IMR-90 (cell line): ENCODE results near the gene MRPL1. TPM values are rescaled to one million over a fixed set of nuclear protein-coding genes. Genes with fewer than 3 reads are reported as not detected.

ENCODE experiments used
- ATAC-seq: fragments of 200-7000 bp; cut with Tn5 transposase; 2 replicates; pipeline ENCODE4 v1.9.1; 2020; ENCODE audit warnings: low read depth, mild to moderate bottlenecking, moderate library complexity
- BruUV-seq: library from RNA; stranded (reverse); fragments of 400-500 nt; replicated peaks from 2 replicates; lab custom pipeline; 2021; lab: Mats Ljungman, UMichigan
- CTCF ChIA-PET: fragments of 300-600 bp; formaldehyde crosslinking; extraction: SDS; loops from one replicate; lab custom pipeline; 2021; ENCODE audit warnings: antibody characterized with exemption; lab: Yijun Ruan, JAX
- POLR2A ChIA-PET: fragments of 300-600 bp; sonication (Branson Sonifier 250); formaldehyde crosslinking; loops from one replicate; lab custom pipeline; 2022; ENCODE audit warnings: antibody characterized with exemption; ENCODE audit not compliant: unreplicated experiment; lab: Charles Lee
- DNase-seq: peaks from one replicate; pipeline ENCODE4 v3.0.0; 2013
- H2AFZ ChIP-seq: replicated peaks from 2 replicates; pipeline ENCODE3; 2013; ENCODE audit warnings: low read length, mild to moderate bottlenecking; ENCODE audit not compliant: poor library complexity
- H2AK5ac ChIP-seq: 2 replicates; pipeline ENCODE4 v1.6.1; 2013; ENCODE audit warnings: low read depth, low read length, inconsistent platforms
- H2AK9ac ChIP-seq: replicated peaks from 2 replicates; pipeline ENCODE3; 2013; ENCODE audit warnings: mild to moderate bottlenecking, low read depth, low read length, moderate library complexity; ENCODE audit not compliant: poor library complexity
- H2BK120ac ChIP-seq: 2 replicates; pipeline ENCODE4 v1.6.1; 2013; ENCODE audit warnings: low read depth, low read length, inconsistent platforms
- H2BK15ac ChIP-seq: 3 replicates; pipeline ENCODE4 v1.6.1; 2013; ENCODE audit warnings: low read depth, low read length, inconsistent platforms
- H2BK20ac ChIP-seq: 2 replicates; pipeline ENCODE4 v1.6.1; 2013; ENCODE audit warnings: low read depth, mild to moderate bottlenecking, inconsistent platforms, low read length, moderate library complexity
- H2BK5ac ChIP-seq: 2 replicates; pipeline ENCODE4 v1.6.1; 2013; ENCODE audit warnings: mild to moderate bottlenecking, low read depth, low read length, inconsistent platforms; ENCODE audit not compliant: poor library complexity, severe bottlenecking
- H3K14ac ChIP-seq: replicated peaks from 2 replicates; pipeline ENCODE4 v1.6.1; 2013; ENCODE audit warnings: low read depth, low read length, inconsistent platforms
- H3K18ac ChIP-seq: 2 replicates; pipeline ENCODE4 v1.6.1; 2013; ENCODE audit warnings: low read depth, low read length, control low read depth
- H3K23ac ChIP-seq: 2 replicates; pipeline ENCODE4 v1.6.1; 2013; ENCODE audit warnings: low read depth, low read length, inconsistent platforms
- H3K27ac ChIP-seq: 2 replicates; pipeline ENCODE4 v1.5.1; 2013; ENCODE audit warnings: mild to moderate bottlenecking, control low read depth, low read length; ENCODE audit not compliant: insufficient read depth
- H3K27me3 ChIP-seq: 2 replicates; pipeline ENCODE4 v1.6.1; 2013; ENCODE audit warnings: low read length; ENCODE audit not compliant: control insufficient read depth, insufficient read depth
- H3K36me3 ChIP-seq: 2 replicates; pipeline ENCODE4 v1.6.1; 2013; ENCODE audit warnings: low read length, mixed read lengths; ENCODE audit not compliant: control insufficient read depth, insufficient read depth
- H3K4ac ChIP-seq: 2 replicates; pipeline ENCODE4 v1.6.1; 2013; ENCODE audit warnings: low read depth, low read length, inconsistent platforms
- H3K4me1 ChIP-seq: 2 replicates; pipeline ENCODE4 v1.6.1; 2013; ENCODE audit warnings: low read length, mixed read lengths; ENCODE audit not compliant: control insufficient read depth, insufficient read depth
- H3K4me2 ChIP-seq: 2 replicates; pipeline ENCODE4 v1.6.1; 2013; ENCODE audit warnings: low read depth, mild to moderate bottlenecking, control low read depth, low read length, moderate library complexity
- H3K4me3 ChIP-seq: 2 replicates; pipeline ENCODE4 v1.5.1; 2013; ENCODE audit warnings: low read depth, mild to moderate bottlenecking, control low read depth, low read length, moderate library complexity; ENCODE audit not compliant: insufficient read depth
- H3K56ac ChIP-seq: 2 replicates; pipeline ENCODE4 v1.6.1; 2013; ENCODE audit warnings: low read length, inconsistent platforms; ENCODE audit not compliant: insufficient read depth; ENCODE audit errors: extremely low read depth
- H3K79me1 ChIP-seq, 2 experiments: 2 replicates each; pipeline ENCODE4 v1.6.1; 2013; ENCODE audit warnings: low read length in 2 of 2, inconsistent platforms in 1 of 2, low read depth in 1 of 2
- H3K9ac ChIP-seq: 2 replicates; pipeline ENCODE4 v1.6.1; 2013; ENCODE audit warnings: low read depth, low read length, control low read depth
- H3K9me1 ChIP-seq: 2 replicates; pipeline ENCODE4 v1.6.1; 2013; ENCODE audit warnings: low read length, inconsistent platforms; ENCODE audit not compliant: insufficient read depth
- H3K9me3 ChIP-seq: 2 replicates; pipeline ENCODE4 v1.6.1; 2013; ENCODE audit warnings: low read length; ENCODE audit not compliant: control insufficient read depth, insufficient read depth
- H4K20me1 ChIP-seq: 2 replicates; pipeline ENCODE4 v1.6.1; 2013; ENCODE audit warnings: low read length, inconsistent platforms; ENCODE audit not compliant: insufficient read depth
- H4K5ac ChIP-seq: 2 replicates; pipeline ENCODE4 v1.6.1; 2013; ENCODE audit warnings: mild to moderate bottlenecking, low read depth, low read length, control low read depth
- H4K8ac ChIP-seq, 2 experiments: 2 replicates each; pipeline ENCODE4 v1.6.1; 2013; ENCODE audit warnings: low read depth in 2 of 2, low read length in 2 of 2, control low read depth in 1 of 2, inconsistent platforms in 1 of 2
- H4K91ac ChIP-seq: 2 replicates; pipeline ENCODE4 v1.6.1; 2013; ENCODE audit warnings: low read depth, low read length, inconsistent platforms; ENCODE audit not compliant: insufficient read depth
- FOS ChIP-seq: fragments of 150-350 bp; IDR thresholded peaks from 2 replicates; pipeline ENCODE4 v1.6.1; 2016; ENCODE audit warnings: low read depth, low read length
- MXI1 ChIP-seq: IDR thresholded peaks from 2 replicates; pipeline ENCODE4 v1.6.1; 2012; ENCODE audit warnings: low read depth, mild to moderate bottlenecking, low read length, moderate library complexity, borderline replicate concordance
- WGBS, 2 experiments: methylation state at CpG; one replicate each; pipeline versions ENCODE4 v1.1.5 to v1.1.7; 2013; ENCODE audit warnings: missing lambda C conversion rate in 2 of 2; ENCODE audit not compliant: insufficient read length in 1 of 2; ENCODE audit errors: extremely low coverage in 2 of 2; 5-methylcytosine and 5-hydroxymethylcytosine counted together
- dilution Hi-C: fragments of 300-500 bp; cut with HindIII; formaldehyde crosslinking; loops from one replicate; pipeline ENCODE4 v1.14.3; 2018; ENCODE audit warnings: low sequenced_read_pairs; ENCODE audit not compliant: unreplicated experiment
- in situ Hi-C: fragments of 300-500 bp; cut with MboI; formaldehyde crosslinking; loops from 3 replicates; pipeline ENCODE4 v1.14.3; 2019; ENCODE audit warnings: low sequenced_read_pairs, inconsistent platforms, mixed read lengths
- intact Hi-C: fragments of 100-400 bp; cut with micrococcal nuclease; formaldehyde crosslinking; loops from 2 replicates; pipeline ENCODE4 v1.10.0; 2022
- polyA plus RNA-seq, 3 experiments: library from polyadenylated mRNA; depleted of rRNA; stranded (reverse); fragments of >200 nt; gene quantifications; 2 replicates each; pipeline ENCODE4 v1.2.3, GENCODE V29; 2012; ENCODE audit warnings: low replicate concordance in 1 of 3
- total RNA-seq: library from RNA; depleted of rRNA; stranded (reverse); fragments of >200 nt; gene quantifications from 2 replicates; pipeline ENCODE4 v1.2.3, GENCODE V29; 2012

Gene MRPL1
- total and polyA plus RNA-seq, 2 of the 4 experiments (the other 2 are of a cell fraction): 13.4 to 22.5 TPM

- intact Hi-C loops: no loop called here
- dilution Hi-C loops: no loop called here
- in situ Hi-C loops: no loop called here
Measured at GRCh38 chr4:77996076-77996475, 133.4 kb downstream of the MRPL1 start.

More at GRCh38 chr4:77996076-77996475, 133.4 kb downstream of the MRPL1 start:
- Histone ChIP-seq H3K9me3 (no peaks in the 10 kb centered on the region), H3K27me3 (peaks cover 5% of the 10 kb centered on the region), H3K23ac (no peak overlapping the region), H2AFZ (no peak overlapping the region), H3K9me1 (no peaks in the 10 kb centered on the region), H2AK5ac (no peak overlapping the region), H2BK15ac (no peak overlapping the region), H3K9ac (no peak overlapping the region), H3K4me1 (no peaks in the 10 kb centered on the region), H2BK120ac (no peak overlapping the region), H3K36me3 (no peaks in the 10 kb centered on the region), H3K4me2 (no peak overlapping the region), H3K27ac (no peak overlapping the region), H4K91ac (no peak overlapping the region), H4K5ac (no peak overlapping the region), H3K4me3 (no peak overlapping the region), H3K14ac (no peak overlapping the region), H4K8ac (no peak overlapping the region), H3K4ac (no peak overlapping the region), H2BK20ac (no peak overlapping the region), H3K18ac (no peak overlapping the region), H4K20me1 (no peaks in the 10 kb centered on the region), H2AK9ac (no peak overlapping the region), H2BK5ac (no peak overlapping the region), H3K56ac (no peak overlapping the region), H3K79me1 (no peaks in the 10 kb centered on the region)
- DNase-seq: no peak
- POLR2A ChIA-PET: no interaction called here
- no CpG with 5 or more reads among the region's 3 CpGs for WGBS, 2 experiments
- ATAC-seq: no peak
- no peak for TF ChIP-seq MXI1
- no peak for TF ChIP-seq FOS
- BruUV-seq: no TSS peak
- CTCF ChIA-PET: no interaction called here
